Erythroblast (primary cell): ENCODE data around the gene CMKLR1.

Experiments
- GATA1 ChIP-seq: IDR thresholded peaks from 2 replicates; pipeline ENCODE4 v1.6.1; 2011; ENCODE audit warnings: low read depth, mild to moderate bottlenecking, control low read depth, low read length, moderate library complexity
- POLR2A ChIP-seq: IDR thresholded peaks from 2 replicates; pipeline ENCODE4 v1.6.1; 2011; ENCODE audit warnings: mild to moderate bottlenecking, low read length

DNA sequence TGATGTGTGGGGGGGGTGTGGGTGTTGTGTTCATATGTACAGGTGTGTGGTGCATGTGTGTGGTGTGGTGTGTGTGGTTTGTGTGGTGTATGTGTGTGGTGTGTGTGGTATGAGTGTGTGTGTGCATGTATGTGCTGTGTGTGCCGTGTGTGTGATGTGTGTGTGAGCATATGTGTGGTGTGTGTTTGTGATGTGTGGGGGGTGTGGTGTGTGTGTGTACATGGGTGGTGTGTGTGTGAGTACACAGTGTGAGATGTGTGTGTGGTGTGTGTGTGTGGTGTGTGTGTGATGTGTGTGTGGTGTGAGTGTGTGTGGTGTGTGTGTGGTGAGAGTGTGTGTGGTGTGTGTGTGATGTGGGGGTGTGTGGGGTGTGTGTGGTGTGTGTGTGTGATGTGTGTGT, 24.5 kb upstream of the CMKLR1 start:
- TF ChIP-seq POLR2A, result no peak
- TF ChIP-seq GATA1, result no peak
